ENCODE data around the gene DNAJA3. TPM values are rescaled to one million over a fixed set of nuclear protein-coding genes. Genes with fewer than 3 reads are reported as not detected.

Gene DNAJA3
- total and polyA plus RNA-seq, 9 of the 15 experiments (the other 6 are each of a cell fraction or from before 2014, with no cell fraction given): 8.1 to 105 (median 79.0) TPM

- ChIA-PET POLR2A (interaction anchor here (0.6 to 2.6 kb wide), 6 partner anchors 8 to 178 kb away, joined by 3 to 9 read pairs (median 4); no protein-coding TSS in a partner anchor), CTCF (ENCODE audit: low intra/inter-chr PET ratio) (no interaction called here)
- ATAC-seq (no peak), FAIRE-seq (no peak), DNase-seq (ENCODE audit: extremely low read depth in 1 of 4, low spot score in 3 of 4) (no peak)
- H3K4me1 ChIP-seq (replicated peaks in 1 of 2; ENCODE audit: control insufficient read depth in 2 of 2, insufficient read depth in 2 of 2, low read length in 2 of 2): peaks cover 0 to 30% of the 10 kb centered on the region in 2 experiments; a peak in 2 of 5 replicates
- H3K4me2 ChIP-seq (ENCODE audit: insufficient read depth, low read length): no peak overlapping the region
- H3K9me1 ChIP-seq (ENCODE audit: control insufficient read depth, insufficient read depth, low read length): peaks cover 3% of the 10 kb centered on the region
- no peaks in the 10 kb centered on the region for H3K27me3 ChIP-seq (ENCODE audit: control insufficient read depth in 2 of 2, insufficient read depth in 2 of 2, low read length in 2 of 2)
- TF ChIP-seq POLR2G (IDR thresholded peaks at IDR 0.05; ENCODE audit: low read depth, low read length): peak; percentile 0; the same call in 1 of the 2 replicates
- no peak for TF ChIP-seq ELK3 (CRISPR knock-in tag; IDR thresholded peaks at IDR 0.05)
- no peak for TF ChIP-seq ZNF707 (CRISPR knock-in tag; conservative IDR thresholded peaks at IDR 0.05)
- TF ChIP-seq TAF1 (IDR thresholded peaks at IDR 0.05; ENCODE audit: control insufficient read depth, extremely low read depth, insufficient read depth, low read length, severe bottlenecking): no peak
- intact Hi-C loops (cut with micrococcal nuclease): no loop called here
- peak overlapping the region in 1 of 2 experiments; percentile 74; a peak in 2 of 4 replicates for H3K9ac ChIP-seq (ENCODE audit: insufficient read depth in 1 of 2, low read depth in 2 of 2, low read length in 2 of 2)
- no TSS peak for BruUV-seq (replicated peaks)
- no peaks in the 10 kb centered on the region for H3K79me2 ChIP-seq (ENCODE audit: control insufficient read depth, insufficient read depth, low read length)
- in situ Hi-C loops (cut with MboI): no loop called here
- H3K4me3 ChIP-seq: no peak overlapping the region
- H2AFZ ChIP-seq (ENCODE audit: low read depth, low read length): no peak overlapping the region
- H3K36me3 ChIP-seq (ENCODE audit: control insufficient read depth, insufficient read depth, low read length): peaks cover 69% of the 10 kb centered on the region; the same call in 1 of the 3 replicates
- H3K9me3 ChIP-seq (replicated peaks; ENCODE audit: control insufficient read depth, insufficient read depth, low read depth, low read length): no peaks in the 10 kb centered on the region
- no peaks in the 10 kb centered on the region for H4K20me1 ChIP-seq (replicated peaks; ENCODE audit: control insufficient read depth, insufficient read depth, low read length)
- no peak overlapping the region for H3K27ac ChIP-seq (ENCODE audit: extremely low read depth, low read depth, low read length)
- 77% methylated on average over 15 of the region's 19 CpGs for WGBS (ENCODE audit: insufficient coverage, low coverage, missing lambda C conversion rate)
These were observed 37.2 kb upstream of the DNAJA3 start for GRCh38 chr16:4388271-4389021.
